ENCODE data around the gene ACAD9.

DNA sequence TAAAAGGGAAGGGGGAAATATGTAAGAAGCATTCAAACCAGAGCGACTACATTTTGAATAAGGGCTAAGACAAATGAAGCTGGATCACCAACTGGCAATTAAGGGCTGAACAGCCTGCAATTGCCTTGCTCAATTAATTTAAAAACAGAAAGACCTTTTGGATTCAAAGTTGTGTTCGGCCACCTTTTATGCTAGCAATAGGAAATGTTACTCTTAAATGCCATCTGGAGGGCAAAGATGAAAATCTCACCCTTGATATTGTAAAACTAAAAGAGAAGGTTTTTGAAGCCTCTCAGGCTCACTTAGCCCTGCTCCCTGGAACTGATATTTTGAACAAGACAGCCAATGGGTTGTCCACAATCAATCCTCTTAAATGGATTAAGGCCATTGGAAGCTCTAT lies 44.2 kb downstream of the ACAD9 start:
- peak in 1 of 4 donors; percentile 2 for TF ChIP-seq CTCF (IDR thresholded peaks at IDR 0.05)
- no peak for TF ChIP-seq POLR2A (IDR thresholded peaks at IDR 0.05)
